Astrocyte of the cerebellum (primary cell): ENCODE data around the gene OR11L1.

Experiments used
- DNase-seq: peaks from one replicate; pipeline ENCODE4 v3.0.0-alpha.2; 2011; ENCODE audit warnings: low read depth
- H3K4me3 ChIP-seq: 2 replicates; pipeline ENCODE4 v1.5.1; 2011; ENCODE audit warnings: mild to moderate bottlenecking, low read depth, low read length, moderate library complexity
- in situ Hi-C: cut with HindIII; loops from 2 replicates; pipeline ENCODE4 v1.10.0; 2017; ENCODE audit warnings: low sequenced_read_pairs
- TF ChIP-seq, protein P1 (sequence below): IDR thresholded peaks from 2 replicates; pipeline ENCODE4 v1.5.1; 2012; ENCODE audit warnings: low read length, low read depth, moderate library complexity, mild to moderate bottlenecking; ENCODE audit errors: missing control alignments

OR11L1 gene

DNA sequence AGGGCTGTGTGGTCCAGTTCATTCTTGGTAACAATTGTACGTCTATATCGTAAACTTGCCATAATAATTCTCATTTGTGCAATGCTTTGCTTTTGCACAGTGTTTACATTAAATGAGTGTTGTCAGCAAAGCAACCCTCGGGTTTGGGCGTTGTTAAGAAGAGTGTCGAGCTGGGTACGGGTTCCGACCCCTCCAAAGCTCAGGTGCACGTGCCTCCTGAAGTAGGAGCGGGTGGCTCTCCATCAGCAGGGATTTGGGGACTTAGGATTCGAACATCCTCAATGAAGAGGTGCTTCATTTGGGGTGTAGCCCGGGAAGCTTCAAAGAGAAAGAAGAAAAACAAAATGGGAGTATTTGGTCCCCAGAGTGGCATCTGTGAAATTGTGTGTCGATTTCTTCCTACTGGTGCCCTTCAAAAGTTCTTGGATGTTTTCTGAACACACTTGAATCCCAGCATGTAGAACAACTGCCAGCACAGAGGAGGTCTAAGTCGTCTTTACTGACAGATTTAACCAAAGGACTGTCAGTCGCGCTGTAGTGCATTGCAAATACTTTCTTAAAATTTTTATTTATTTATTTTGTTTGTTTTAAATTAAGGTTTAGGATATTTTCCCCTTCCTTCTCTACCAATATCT, 16.4 kb upstream of the OR11L1 start:
- in situ Hi-C loops: no loop called here
- TF ChIP-seq, protein P1, sequence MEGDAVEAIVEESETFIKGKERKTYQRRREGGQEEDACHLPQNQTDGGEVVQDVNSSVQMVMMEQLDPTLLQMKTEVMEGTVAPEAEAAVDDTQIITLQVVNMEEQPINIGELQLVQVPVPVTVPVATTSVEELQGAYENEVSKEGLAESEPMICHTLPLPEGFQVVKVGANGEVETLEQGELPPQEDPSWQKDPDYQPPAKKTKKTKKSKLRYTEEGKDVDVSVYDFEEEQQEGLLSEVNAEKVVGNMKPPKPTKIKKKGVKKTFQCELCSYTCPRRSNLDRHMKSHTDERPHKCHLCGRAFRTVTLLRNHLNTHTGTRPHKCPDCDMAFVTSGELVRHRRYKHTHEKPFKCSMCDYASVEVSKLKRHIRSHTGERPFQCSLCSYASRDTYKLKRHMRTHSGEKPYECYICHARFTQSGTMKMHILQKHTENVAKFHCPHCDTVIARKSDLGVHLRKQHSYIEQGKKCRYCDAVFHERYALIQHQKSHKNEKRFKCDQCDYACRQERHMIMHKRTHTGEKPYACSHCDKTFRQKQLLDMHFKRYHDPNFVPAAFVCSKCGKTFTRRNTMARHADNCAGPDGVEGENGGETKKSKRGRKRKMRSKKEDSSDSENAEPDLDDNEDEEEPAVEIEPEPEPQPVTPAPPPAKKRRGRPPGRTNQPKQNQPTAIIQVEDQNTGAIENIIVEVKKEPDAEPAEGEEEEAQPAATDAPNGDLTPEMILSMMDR: no peak
- H3K4me3 ChIP-seq: peak overlapping the region; percentile 48
- no peak for DNase-seq

DNA sequence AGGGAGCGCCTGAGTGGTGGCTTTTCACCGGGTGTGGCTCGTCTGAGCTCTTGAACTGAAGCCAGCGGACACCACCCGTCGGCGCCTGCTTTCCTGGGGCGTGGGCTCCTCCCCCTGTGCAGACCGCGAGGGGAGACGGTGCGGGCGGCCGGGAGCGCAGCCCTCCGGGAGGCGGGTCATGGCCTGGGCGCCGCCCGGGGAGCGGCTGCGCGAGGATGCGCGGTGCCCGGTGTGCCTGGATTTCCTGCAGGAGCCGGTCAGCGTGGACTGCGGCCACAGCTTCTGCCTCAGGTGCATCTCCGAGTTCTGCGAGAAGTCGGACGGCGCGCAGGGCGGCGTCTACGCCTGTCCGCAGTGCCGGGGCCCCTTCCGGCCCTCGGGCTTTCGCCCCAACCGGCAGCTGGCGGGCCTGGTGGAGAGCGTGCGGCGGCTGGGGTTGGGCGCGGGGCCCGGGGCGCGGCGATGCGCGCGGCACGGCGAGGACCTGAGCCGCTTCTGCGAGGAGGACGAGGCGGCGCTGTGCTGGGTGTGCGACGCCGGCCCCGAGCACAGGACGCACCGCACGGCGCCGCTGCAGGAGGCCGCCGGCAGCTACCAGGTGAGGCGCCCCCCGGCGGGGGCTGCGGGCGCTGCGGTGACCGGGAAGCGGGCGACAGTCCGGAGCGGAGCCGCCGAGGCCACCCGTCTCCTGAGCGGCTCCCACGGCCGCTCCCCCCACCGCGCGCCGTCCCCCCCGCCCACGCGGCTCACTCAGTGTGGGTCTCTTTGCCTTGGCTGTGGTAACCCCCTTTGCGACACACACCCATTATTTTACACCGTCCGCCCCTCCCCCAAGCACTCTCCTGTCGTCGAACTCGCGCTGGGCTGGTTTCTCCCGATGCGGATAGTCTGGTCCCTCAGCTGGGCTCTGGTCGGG, 15.6 kb upstream of the OR11L1 start, which contains the start of gene TRIM58:
TRIM58 (plus strand) TSS at position 119 of the 916 bp plus-strand sequence; CDS start at position 179, 60 bp downstream.
- in situ Hi-C loops: no loop called here
- DNase-seq: no peak
- TF ChIP-seq, protein P1: no peak
- H3K4me3 ChIP-seq: peak within 1 kb of the TSS; percentile 48

DNA sequence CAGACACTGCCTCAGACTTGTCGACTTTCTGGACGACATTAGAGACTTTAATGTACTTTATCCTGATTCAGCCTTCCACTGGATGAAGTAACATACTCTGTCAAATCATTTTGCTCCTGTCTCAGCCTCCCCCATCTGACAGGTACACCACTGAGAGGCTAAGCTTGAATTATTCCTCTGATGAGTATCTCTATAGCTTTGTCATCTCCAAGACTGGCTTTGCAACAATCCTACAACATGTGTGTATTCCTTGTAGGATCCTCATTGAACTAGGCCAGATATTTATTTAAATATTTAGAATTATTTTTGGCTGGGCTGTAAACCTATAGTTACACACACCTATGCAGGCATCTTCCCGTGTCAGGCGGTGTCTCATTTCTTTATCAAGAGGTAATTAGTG, 14.2 kb upstream of the OR11L1 start:
- no peak overlapping the region for H3K4me3 ChIP-seq
- TF ChIP-seq, protein P1: no peak
- no peak for DNase-seq
- in situ Hi-C loops: no loop called here

DNA sequence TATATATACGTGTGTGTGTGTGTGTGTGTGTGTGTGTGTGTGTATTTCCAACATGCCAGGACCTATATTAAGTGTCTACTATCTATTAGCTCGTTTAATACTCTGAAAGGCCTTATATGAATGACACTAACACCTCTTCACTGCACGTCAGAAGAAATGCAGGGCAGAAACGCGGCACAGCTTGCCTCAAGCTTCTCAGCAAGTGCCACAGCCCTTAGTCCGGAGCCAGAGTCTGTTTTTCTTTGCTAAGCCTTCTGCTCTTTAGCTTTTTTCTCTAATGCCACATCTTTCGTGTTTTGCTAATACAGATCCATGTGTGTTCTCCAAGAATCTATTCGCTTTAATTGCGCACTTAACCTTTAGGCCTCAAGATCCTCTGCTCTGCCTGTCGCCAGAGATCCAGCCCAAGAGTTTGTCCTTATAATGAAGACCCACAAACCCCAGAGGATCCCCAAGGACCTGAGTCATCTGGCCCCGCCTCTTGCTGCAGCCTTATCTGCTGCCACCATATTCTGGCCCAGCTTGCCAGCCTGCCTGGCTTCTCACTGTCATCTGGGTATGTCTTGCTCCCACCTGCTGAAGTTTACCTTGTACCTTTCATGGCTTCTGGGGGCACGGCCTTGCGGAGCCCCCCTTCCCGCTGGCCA, 13.3 kb upstream of the OR11L1 start:
- in situ Hi-C loops: no loop called here
- TF ChIP-seq, protein P1: no peak
- H3K4me3 ChIP-seq: no peak overlapping the region
- no peak for DNase-seq

DNA sequence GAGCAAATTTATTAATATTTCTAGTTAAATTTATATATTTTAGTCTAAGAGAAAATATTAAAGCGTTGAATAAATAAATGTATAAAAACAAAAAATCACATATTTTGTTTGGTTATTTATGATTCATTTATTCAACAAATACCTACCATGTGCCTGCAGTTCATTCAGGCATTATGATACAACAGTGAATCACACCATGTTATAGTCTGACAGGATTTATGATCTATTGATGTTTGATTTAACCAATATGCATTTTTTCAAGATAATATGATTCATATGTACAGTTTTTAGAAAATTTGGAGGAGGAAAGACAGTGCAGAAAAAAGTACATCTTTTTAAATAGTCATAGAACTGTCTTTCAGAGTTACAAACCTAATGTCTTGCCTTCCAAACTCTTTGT, 7.9 kb upstream of the OR11L1 start:
- in situ Hi-C loops: no loop called here
- H3K4me3 ChIP-seq: no peak overlapping the region
- DNase-seq: no peak
- TF ChIP-seq, protein P1: no peak

DNA sequence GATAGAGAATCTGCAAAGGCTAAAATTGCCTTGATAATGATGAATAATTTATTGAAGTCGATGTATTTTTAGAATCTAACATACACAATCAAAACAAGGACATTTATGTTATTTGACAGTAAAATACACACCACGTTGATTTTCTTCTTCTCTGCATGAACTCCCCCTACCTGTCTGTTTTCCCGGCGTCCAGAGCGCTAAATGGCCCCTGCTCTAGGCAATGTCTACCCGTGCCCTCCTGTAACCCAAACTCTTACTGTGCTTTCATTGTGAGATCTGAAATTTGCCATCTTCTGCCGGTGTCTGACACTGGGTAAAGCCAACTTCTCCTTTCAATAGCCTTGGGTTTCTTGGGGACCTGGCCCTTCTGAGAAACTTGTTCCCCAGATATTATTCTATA, 6.7 kb upstream of the OR11L1 start:
- no peak for DNase-seq
- no peak overlapping the region for H3K4me3 ChIP-seq
- in situ Hi-C loops: no loop called here
- TF ChIP-seq, protein P1: no peak
